ENCODE measurements around the gene PTPRN2. TPM values are rescaled to one million over a fixed set of nuclear protein-coding genes. Genes with fewer than 3 reads are reported as not detected.

The PTPRN2 gene
- polyA plus RNA-seq, 1 of the 3 experiments (the other 2 are of a cell fraction): 4.0 TPM

- no peak for TF ChIP-seq ZBTB33 (IDR thresholded peaks at IDR 0.05; ENCODE audit: borderline replicate concordance, low read depth)
- TF ChIP-seq SMC3 (IDR thresholded peaks at IDR 0.05; ENCODE audit: low read depth, low read length): no peak
- no peak for TF ChIP-seq TEAD4 (IDR thresholded peaks at IDR 0.05; ENCODE audit: borderline replicate concordance, insufficient read depth)
- TF ChIP-seq RXRA (IDR thresholded peaks at IDR 0.05; ENCODE audit: borderline replicate concordance, low read depth): no peak
- no peaks in the 10 kb centered on the region for H3K79me2 ChIP-seq (ENCODE audit: insufficient read depth)
- no peak overlapping the region for H3K9ac ChIP-seq
- CTCF ChIA-PET: no interaction called here
- no peaks in the 10 kb centered on the region; the same call in 1 of the 2 replicates for H3K9me3 ChIP-seq
- H4K20me1 ChIP-seq (ENCODE audit: insufficient read depth): no peaks in the 10 kb centered on the region
- no peaks in the 10 kb centered on the region for H3K27me3 ChIP-seq (ENCODE audit: insufficient read depth)
- 57% methylated on average over 26 of the region's 26 CpGs for WGBS (ENCODE audit: low lambda C conversion rate)
- H3F3A ChIP-seq (replicated peaks; ENCODE audit: insufficient read depth): no peaks in the 10 kb centered on the region
- DNase-seq: no peak
- H3K4me2 ChIP-seq: no peak overlapping the region
- no peaks in the 10 kb centered on the region for H3K9me2 ChIP-seq
- POLR2A ChIA-PET: no interaction called here
- H3K27ac ChIP-seq (ENCODE audit: low read depth in 2 of 2, low read length in 1 of 2): no peak overlapping the region
- no peaks in the 10 kb centered on the region; a peak in 1 of 4 replicates for H3K4me1 ChIP-seq (ENCODE audit: control insufficient read depth in 1 of 2, insufficient read depth in 2 of 2, low read depth in 1 of 2, low read length in 1 of 2)
- no peaks in the 10 kb centered on the region for H3K36me3 ChIP-seq (replicated peaks in 1 of 2; ENCODE audit: control insufficient read depth in 1 of 2, insufficient read depth in 2 of 2, low read length in 1 of 2)
- no peak overlapping the region for H3K4me3 ChIP-seq (ENCODE audit: low read depth in 2 of 2, low read length in 1 of 2)
- H2AFZ ChIP-seq (ENCODE audit: low read depth): no peak overlapping the region
Measured at GRCh38 chr7:157951300-157952049, 636.1 kb downstream of the PTPRN2 start.

- Histone ChIP-seq H3K27me3 (ENCODE audit: insufficient read depth) (no peaks in the 10 kb centered on the region), H2AFZ (ENCODE audit: low read depth) (no peak overlapping the region), H3K79me2 (ENCODE audit: insufficient read depth) (no peaks in the 10 kb centered on the region), H3K4me1 (ENCODE audit: control insufficient read depth in 1 of 2, insufficient read depth in 2 of 2, low read depth in 1 of 2, low read length in 1 of 2) (no peaks in the 10 kb centered on the region), H3K9me2 (no peaks in the 10 kb centered on the region), H3K9me3 (peaks cover 7% of the 10 kb centered on the region; the same call in 1 of the 2 replicates), H3K36me3 (replicated peaks in 1 of 2; ENCODE audit: control insufficient read depth in 1 of 2, insufficient read depth in 2 of 2, low read length in 1 of 2) (no peaks in the 10 kb centered on the region), H3K4me2 (no peak overlapping the region), H3K9ac (no peak overlapping the region), H3K4me3 (ENCODE audit: low read depth in 2 of 2, low read length in 1 of 2) (no peak overlapping the region), H3K27ac (ENCODE audit: low read depth in 2 of 2, low read length in 1 of 2) (no peak overlapping the region), H4K20me1 (ENCODE audit: insufficient read depth) (no peaks in the 10 kb centered on the region), H3F3A (replicated peaks; ENCODE audit: insufficient read depth) (no peaks in the 10 kb centered on the region)
- WGBS (ENCODE audit: low lambda C conversion rate): 12% methylated on average over 3 of the region's 3 CpGs
- CTCF ChIA-PET: interaction anchor here (0.9 kb wide), 1 partner anchor 14 kb away, joined by 3 read pairs; no protein-coding TSS in a partner anchor
- no peak for DNase-seq
- POLR2A ChIA-PET: no interaction called here
- no peak for TF ChIP-seq MEF2A (IDR thresholded peaks at IDR 0.05; ENCODE audit: borderline replicate concordance, low read depth)
- TF ChIP-seq ELF1 (IDR thresholded peaks at IDR 0.05): no peak
- no peak for TF ChIP-seq NFIC (IDR thresholded peaks at IDR 0.05; ENCODE audit: borderline replicate concordance)
- TF ChIP-seq MXI1 (IDR thresholded peaks at IDR 0.05; ENCODE audit: low read depth, low read length): no peak
- no peak for TF ChIP-seq SMC3 (IDR thresholded peaks at IDR 0.05; ENCODE audit: low read depth, low read length)
Measured at GRCh38 chr7:157949711-157950110, 637.9 kb downstream of the PTPRN2 start.

GRCh38 chr7:157947504-157947903 lies 640.1 kb downstream of the PTPRN2 start:
- Histone ChIP-seq H3K4me3 (ENCODE audit: low read depth in 2 of 2, low read length in 1 of 2) (no peak overlapping the region), H2AFZ (ENCODE audit: low read depth) (no peak overlapping the region), H3F3A (replicated peaks; ENCODE audit: insufficient read depth) (no peaks in the 10 kb centered on the region), H3K9ac (no peak overlapping the region), H3K9me2 (no peaks in the 10 kb centered on the region), H3K27me3 (ENCODE audit: insufficient read depth) (no peaks in the 10 kb centered on the region), H3K36me3 (replicated peaks in 1 of 2; ENCODE audit: control insufficient read depth in 1 of 2, insufficient read depth in 2 of 2, low read length in 1 of 2) (no peaks in the 10 kb centered on the region), H3K4me2 (no peak overlapping the region), H3K27ac (ENCODE audit: low read depth in 2 of 2, low read length in 1 of 2) (no peak overlapping the region), H3K9me3 (peaks cover 7% of the 10 kb centered on the region; the same call in 1 of the 2 replicates), H4K20me1 (ENCODE audit: insufficient read depth) (no peaks in the 10 kb centered on the region), H3K4me1 (ENCODE audit: control insufficient read depth in 1 of 2, insufficient read depth in 2 of 2, low read depth in 1 of 2, low read length in 1 of 2) (no peaks in the 10 kb centered on the region), H3K79me2 (ENCODE audit: insufficient read depth) (no peaks in the 10 kb centered on the region)
- WGBS (ENCODE audit: low lambda C conversion rate): 25% methylated on average over 3 of the region's 3 CpGs
- POLR2A ChIA-PET: no interaction called here
- CTCF ChIA-PET: no interaction called here
- no peak for DNase-seq
- TF ChIP-seq FOSL2 (IDR thresholded peaks at IDR 0.05; ENCODE audit: borderline replicate concordance, low read depth): no peak
- no peak for TF ChIP-seq TCF12 (IDR thresholded peaks at IDR 0.05)
- TF ChIP-seq CHD2 (IDR thresholded peaks at IDR 0.05; ENCODE audit: low read length, partially characterized antibody): no peak
- TF ChIP-seq MXI1 (IDR thresholded peaks at IDR 0.05; ENCODE audit: low read depth, low read length): no peak
- no peak for TF ChIP-seq RFX5 (IDR thresholded peaks at IDR 0.05; ENCODE audit: low read length)
- no peak for TF ChIP-seq CTCF (IDR thresholded peaks at IDR 0.05)
- no peak for TF ChIP-seq NRF1 (IDR thresholded peaks at IDR 0.05; ENCODE audit: low read depth, low read length)
- TF ChIP-seq SMC3 (IDR thresholded peaks at IDR 0.05; ENCODE audit: low read depth, low read length): no peak
- TF ChIP-seq POLR2AphosphoS5 (IDR thresholded peaks at IDR 0.05; ENCODE audit: low read depth, low read length): no peak
